MM.1S (cell line): Measurements from ENCODE around the gene PTPRG.

ENCODE experiments used
- DNase-seq: peaks from one replicate; pipeline ENCODE4 v3.0.0-alpha.2; 2015
- H2AFZ ChIP-seq: fragments of 300-600 bp; sonication (generic); 2 replicates; pipeline ENCODE4 v1.6.0; 2016; ENCODE audit warnings: antibody characterized with exemption, low read length
- H3F3A ChIP-seq: fragments of 300-600 bp; sonication (generic); 2 replicates; pipeline ENCODE4 v1.6.1; 2016; ENCODE audit warnings: mild to moderate bottlenecking, antibody characterized with exemption, low read length, moderate library complexity, mixed read lengths; ENCODE audit not compliant: insufficient read depth
- H3K27ac ChIP-seq: fragments of 300-600 bp; sonication (generic); 2 replicates; pipeline ENCODE4 v1.5.1; 2016; ENCODE audit warnings: mild to moderate bottlenecking, low read length
- H3K27me3 ChIP-seq: fragments of 300-600 bp; sonication (generic); replicated peaks from 2 replicates; pipeline ENCODE4 v1.6.0; 2016; ENCODE audit warnings: low read length; ENCODE audit not compliant: insufficient read depth
- H3K36me3 ChIP-seq: fragments of 300-600 bp; sonication (generic); replicated peaks from 2 replicates; pipeline ENCODE4 v1.6.1; 2016; ENCODE audit warnings: mild to moderate bottlenecking, low read length, mixed read lengths; ENCODE audit not compliant: insufficient read depth
- H3K4me1 ChIP-seq: fragments of 300-600 bp; sonication (generic); 2 replicates; pipeline ENCODE4 v1.6.1; 2016; ENCODE audit warnings: low read length, mixed read lengths
- H3K4me2 ChIP-seq: fragments of 300-600 bp; sonication (generic); 2 replicates; pipeline ENCODE4 v1.6.0; 2016; ENCODE audit warnings: low read depth, low read length
- H3K4me3 ChIP-seq: fragments of 300-600 bp; sonication (generic); 2 replicates; pipeline ENCODE4 v1.5.1; 2016; ENCODE audit warnings: low read length, mixed read lengths
- H3K79me2 ChIP-seq: fragments of 300-600 bp; sonication (generic); 2 replicates; pipeline ENCODE4 v1.6.1; 2016; ENCODE audit warnings: mixed run types, low read length, mixed read lengths
- H3K9ac ChIP-seq: fragments of 300-600 bp; sonication (generic); 2 replicates; pipeline ENCODE4 v1.6.1; 2016; ENCODE audit warnings: low read length, mixed read lengths
- H3K9me2 ChIP-seq: fragments of 300-600 bp; sonication (generic); replicated peaks from 2 replicates; pipeline ENCODE4 v1.6.1; 2016; ENCODE audit warnings: mild to moderate bottlenecking, low read length, mixed read lengths; ENCODE audit not compliant: insufficient read depth
- H3K9me3 ChIP-seq: fragments of 300-600 bp; sonication (generic); replicated peaks from 2 replicates; pipeline ENCODE4 v1.6.1; 2016; ENCODE audit warnings: mild to moderate bottlenecking, low read length, mixed read lengths; ENCODE audit not compliant: insufficient read depth
- H4K20me1 ChIP-seq: fragments of 300-600 bp; sonication (generic); 2 replicates; pipeline ENCODE4 v1.6.1; 2016; ENCODE audit warnings: mild to moderate bottlenecking, low read length, moderate library complexity, mixed read lengths; ENCODE audit not compliant: insufficient read depth
- CTCF ChIP-seq: fragments of 300-600 bp; sonication (generic); IDR thresholded peaks from 2 replicates; pipeline ENCODE4 v1.5.1; 2016; ENCODE audit warnings: antibody characterized with exemption, low read length, mixed read lengths
- EZH2 ChIP-seq: fragments of 300-600 bp; sonication (generic); optimal IDR thresholded peaks from 2 replicates; pipeline ENCODE3; 2017; ENCODE audit warnings: low read depth, mild to moderate bottlenecking, antibody characterized with exemption, low read length, mixed read lengths
- EZH2phosphoT487 ChIP-seq: fragments of 300-600 bp; sonication (generic); IDR thresholded peaks from 2 replicates; pipeline ENCODE4 v1.6.1; 2018; ENCODE audit warnings: antibody characterized with exemption, low read length

Gene PTPRG

DNA sequence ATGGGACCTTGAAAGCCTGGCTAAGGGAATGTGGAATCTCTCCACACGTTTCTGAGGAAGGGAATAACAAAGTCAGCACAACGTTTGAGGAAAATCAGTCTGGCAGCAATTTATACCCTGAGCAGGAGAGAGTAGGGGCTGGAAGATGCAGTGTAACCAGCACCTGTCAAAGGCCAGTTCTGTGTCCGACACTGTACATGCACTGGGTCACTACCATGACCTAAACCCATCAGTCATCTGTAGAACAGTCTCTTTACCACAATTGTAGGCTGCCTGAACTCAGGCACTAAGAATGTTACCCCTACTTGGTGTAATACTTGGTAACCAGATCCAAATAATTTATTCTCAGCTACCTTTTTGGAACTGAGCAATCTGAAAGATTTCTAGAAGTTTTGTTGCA, 698.6 kb downstream of the PTPRG start:
- TF ChIP-seq EZH2phosphoT487: no peak
- TF ChIP-seq CTCF: no peak
- TF ChIP-seq EZH2: no peak
- peaks cover 21% of the 10 kb centered on the region for H3K4me1 ChIP-seq

DNA sequence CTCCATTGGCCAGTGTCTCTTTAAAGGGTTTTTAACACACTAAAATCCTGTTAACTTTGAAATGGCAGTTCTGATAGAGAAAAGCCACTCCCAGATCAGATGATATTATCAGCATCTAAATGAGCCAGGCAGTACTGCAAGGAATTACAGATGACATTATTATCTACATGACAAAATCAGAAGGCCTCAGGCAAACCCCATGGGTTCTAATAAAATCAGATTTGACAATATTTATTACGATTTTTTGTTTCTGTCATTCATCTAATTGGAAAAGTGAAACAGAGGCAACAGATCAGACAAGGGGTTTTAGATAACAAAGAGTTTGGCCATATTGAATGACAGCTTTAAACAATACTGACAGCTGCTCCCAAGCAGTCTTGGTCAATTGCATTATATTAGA, 699.3 kb downstream of the PTPRG start:
- DNase-seq: no peak
- no peaks in the 10 kb centered on the region for H4K20me1 ChIP-seq
- H3K36me3 ChIP-seq: no peaks in the 10 kb centered on the region
- H2AFZ ChIP-seq: no peak overlapping the region
- no peaks in the 10 kb centered on the region for H3K79me2 ChIP-seq
- peaks cover 8% of the 10 kb centered on the region; the same call in 1 of the 2 replicates for H3F3A ChIP-seq
- no peaks in the 10 kb centered on the region for H3K9me3 ChIP-seq
- no peak overlapping the region for H3K9ac ChIP-seq
- H3K4me1 ChIP-seq: peaks cover 21% of the 10 kb centered on the region
- H3K4me2 ChIP-seq: 0 out of 2 replicates have a peak overlapping the region, but pooled peaks have one; percentile 4
- no peak for TF ChIP-seq EZH2
- TF ChIP-seq CTCF: no peak
- TF ChIP-seq EZH2phosphoT487: no peak
- H3K4me3 ChIP-seq: no peak overlapping the region
- H3K27me3 ChIP-seq: no peaks in the 10 kb centered on the region
- peak overlapping the region; percentile 40; the same call in 1 of the 2 replicates for H3K27ac ChIP-seq
- no peaks in the 10 kb centered on the region for H3K9me2 ChIP-seq

More for the DNA sequence above, 698.6 kb downstream of the PTPRG start:
- no peaks in the 10 kb centered on the region for H3K9me3 ChIP-seq
- H4K20me1 ChIP-seq: no peaks in the 10 kb centered on the region
- H3K4me3 ChIP-seq: no peak overlapping the region
- no peak overlapping the region for H2AFZ ChIP-seq
- no peak overlapping the region for H3K4me2 ChIP-seq
- no peak overlapping the region for H3K9ac ChIP-seq
- H3K27ac ChIP-seq: no peak overlapping the region
- H3K79me2 ChIP-seq: no peaks in the 10 kb centered on the region
- H3F3A ChIP-seq: peaks cover 8% of the 10 kb centered on the region; the same call in 1 of the 2 replicates
- H3K27me3 ChIP-seq: no peaks in the 10 kb centered on the region
- no peaks in the 10 kb centered on the region for H3K9me2 ChIP-seq
- no peaks in the 10 kb centered on the region for H3K36me3 ChIP-seq
- DNase-seq: no peak

DNA sequence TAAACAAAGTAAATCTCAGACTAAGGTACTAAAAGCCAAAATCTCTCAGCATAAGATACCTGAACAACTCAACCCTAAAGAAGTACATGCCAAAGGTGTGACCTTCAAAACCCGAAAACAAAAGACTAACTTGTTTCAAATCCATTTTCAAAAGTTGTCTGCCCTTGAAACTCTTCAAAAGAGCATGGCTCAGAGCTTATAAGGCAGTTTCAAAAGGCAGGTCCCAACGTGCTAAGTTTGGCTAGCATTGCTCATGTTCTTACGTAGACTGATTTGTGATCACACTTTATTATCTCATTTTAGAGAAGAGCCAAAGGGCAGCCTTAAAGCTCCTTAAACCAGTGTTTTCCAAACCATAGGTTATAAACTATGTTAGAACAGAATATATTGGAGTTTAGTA, 699.8 kb downstream of the PTPRG start:
- Histone ChIP-seq H4K20me1 (no peaks in the 10 kb centered on the region), H3K4me2 (0 out of 2 replicates have a peak overlapping the region, but pooled peaks have one; percentile 4)

More for the DNA sequence above, 699.8 kb downstream of the PTPRG start:
- peaks cover 21% of the 10 kb centered on the region for H3K4me1 ChIP-seq
- no peaks in the 10 kb centered on the region for H3K9me2 ChIP-seq
- H3K27me3 ChIP-seq: no peaks in the 10 kb centered on the region
- H3K79me2 ChIP-seq: no peaks in the 10 kb centered on the region
- no peaks in the 10 kb centered on the region for H3K9me3 ChIP-seq
- no peak overlapping the region for H3K9ac ChIP-seq
- H3K36me3 ChIP-seq: no peaks in the 10 kb centered on the region
- no peak overlapping the region for H2AFZ ChIP-seq
- no peak for TF ChIP-seq EZH2phosphoT487
- TF ChIP-seq EZH2: no peak
- TF ChIP-seq CTCF: no peak
- peak overlapping the region; percentile 40; the same call in 1 of the 2 replicates for H3K27ac ChIP-seq
- H3K4me3 ChIP-seq: no peak overlapping the region
- DNase-seq: peak; percentile 64
- peaks cover 8% of the 10 kb centered on the region; the same call in 1 of the 2 replicates for H3F3A ChIP-seq
